NCI-H1048 (cell line): ENCODE results near the gene AP4E1.
A peak's percentile ranks its signal among the peaks of the same experiment; 100 is the strongest.
"Not testable (repeated sequence)": the region's sequence is repeated elsewhere in the genome, so short reads cannot be mapped to it uniquely, and the experiment has no call there.

ENCODE experiments used
- DNase-seq: peaks from one replicate; lab custom pipeline; 2025; lab: John Stamatoyannopoulos, UW

The AP4E1 gene

DNA sequence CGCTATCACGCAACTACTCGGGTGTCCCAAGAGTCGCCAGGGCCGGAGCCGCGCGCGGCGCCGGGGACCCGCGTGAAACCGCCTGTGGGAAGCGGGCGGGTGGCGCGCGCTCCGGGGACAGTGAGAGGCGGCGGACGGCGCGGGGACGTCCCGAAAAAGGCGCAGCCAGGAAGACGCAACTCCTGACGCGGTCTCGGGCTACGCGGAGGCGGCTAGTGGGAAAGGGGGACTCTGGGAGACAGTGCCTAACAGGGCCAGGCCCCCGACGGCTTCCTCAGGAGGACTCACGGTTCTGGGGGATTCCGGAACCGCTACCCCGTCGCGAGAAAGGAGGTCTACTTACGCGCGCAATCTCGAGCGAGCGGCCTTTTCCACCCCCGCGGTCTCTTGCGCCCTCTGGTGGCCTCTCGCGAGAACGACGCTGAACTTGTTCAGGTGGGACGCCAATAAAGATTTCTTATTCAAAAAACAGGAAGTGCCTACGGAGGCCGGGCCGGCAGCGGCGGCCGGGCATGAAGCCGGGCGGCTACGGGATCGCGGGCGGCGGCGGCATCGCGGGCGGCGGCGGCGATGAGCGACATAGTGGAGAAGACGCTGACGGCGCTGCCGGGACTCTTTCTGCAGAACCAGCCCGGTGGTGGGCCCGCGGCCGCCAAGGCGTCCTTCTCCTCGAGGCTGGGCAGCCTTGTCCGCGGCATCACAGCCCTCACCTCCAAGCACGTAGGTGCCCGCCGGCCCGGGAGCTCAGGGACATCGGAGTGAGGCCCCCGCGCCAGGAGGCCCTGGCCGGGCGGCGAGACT lies at the start of gene AP4E1:
Gene AP4E1 (plus strand): TSS at position 475 of the 801 bp plus-strand sequence. CDS start 96 bp downstream, at position 571.
- peak; percentile 87 for DNase-seq

- DNase-seq: no peak
Measured at GRCh38 chr15:50860824-50861223, 47.7 kb upstream of the AP4E1 start.

- no peak for DNase-seq
Measured at GRCh38 chr15:50862553-50862952, 45.9 kb upstream of the AP4E1 start.

- no peak for DNase-seq
Measured at GRCh38 chr15:50864873-50865272, 43.6 kb upstream of the AP4E1 start.

GRCh38 chr15:50865515-50866353 lies 42.7 kb upstream of the AP4E1 start:
- DNase-seq: no peak

- no peak for DNase-seq
Measured at GRCh38 chr15:50871832-50872231, 36.7 kb upstream of the AP4E1 start.

DNA sequence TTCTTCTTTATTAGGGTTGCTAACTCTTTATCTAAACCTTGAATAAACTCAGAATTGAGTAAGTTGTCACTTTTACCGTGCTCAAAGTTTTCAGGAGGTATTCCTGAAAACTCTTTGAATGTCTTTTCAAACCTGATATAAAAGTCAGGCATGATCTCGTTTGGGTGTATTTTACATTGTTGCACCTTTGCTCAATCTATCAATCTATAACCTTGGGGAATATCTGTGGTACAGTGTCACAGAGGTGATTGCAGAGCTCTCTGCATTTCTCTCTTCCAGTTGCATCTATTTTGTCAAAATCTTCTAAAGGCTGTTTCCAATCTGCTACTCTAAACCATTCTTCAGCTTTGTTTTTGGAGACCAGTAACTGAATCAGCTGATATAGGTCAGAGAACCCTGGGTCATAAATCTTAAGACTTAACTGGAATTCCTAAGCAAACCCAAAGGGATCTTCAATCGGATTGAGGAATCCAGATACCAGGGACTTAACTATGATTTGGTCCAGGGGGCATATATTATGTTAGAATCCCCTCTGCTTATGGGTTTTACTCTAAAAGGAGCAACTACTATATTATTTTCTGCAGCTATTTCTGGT lies 35.6 kb upstream of the AP4E1 start:
- DNase-seq: no peak

DNA sequence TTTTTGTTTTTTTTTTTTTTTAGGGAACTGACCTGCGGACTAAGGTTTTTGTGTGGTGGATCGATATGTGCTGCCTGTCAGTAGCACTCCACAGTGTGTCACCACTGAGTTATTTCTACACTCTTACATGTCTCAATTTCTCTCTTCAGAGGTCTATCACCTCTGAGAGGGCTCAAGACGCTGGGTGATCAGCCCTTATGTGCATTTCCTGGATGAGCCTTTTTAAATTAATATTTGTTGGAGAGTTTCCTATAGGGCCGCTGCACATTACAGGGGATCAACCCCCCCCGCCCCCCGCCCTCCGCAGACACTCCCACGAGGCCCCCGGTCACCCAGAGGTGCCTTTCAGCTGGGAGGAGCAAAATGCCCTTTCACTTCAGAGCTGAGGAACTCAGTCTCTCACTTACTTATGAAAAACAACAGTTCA lies 34.5 kb upstream of the AP4E1 start:
- DNase-seq: no peak

DNA sequence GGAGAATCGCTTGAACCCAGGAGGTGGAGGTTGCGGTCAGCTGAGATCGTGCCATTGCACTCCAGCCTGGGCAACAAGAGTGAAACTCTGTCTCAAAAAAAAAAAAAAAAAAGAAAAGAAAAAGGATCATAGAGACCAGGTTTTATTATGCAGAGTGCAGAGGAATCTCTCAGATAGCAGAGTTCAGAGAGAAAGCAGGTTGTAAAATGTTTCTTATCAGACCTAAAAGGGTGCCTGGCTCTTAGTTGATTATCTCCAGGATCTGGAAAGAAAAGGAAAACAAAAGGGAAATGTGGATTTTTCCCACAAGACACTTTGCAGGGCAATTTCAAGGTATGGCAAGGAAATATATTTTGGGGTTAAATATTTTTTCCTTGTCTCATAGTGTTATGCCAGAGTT lies 33.2 kb upstream of the AP4E1 start:
- DNase-seq: not testable (repeated sequence)

- no peak for DNase-seq
Measured at GRCh38 chr15:50876260-50876988, 32.1 kb upstream of the AP4E1 start.

DNA sequence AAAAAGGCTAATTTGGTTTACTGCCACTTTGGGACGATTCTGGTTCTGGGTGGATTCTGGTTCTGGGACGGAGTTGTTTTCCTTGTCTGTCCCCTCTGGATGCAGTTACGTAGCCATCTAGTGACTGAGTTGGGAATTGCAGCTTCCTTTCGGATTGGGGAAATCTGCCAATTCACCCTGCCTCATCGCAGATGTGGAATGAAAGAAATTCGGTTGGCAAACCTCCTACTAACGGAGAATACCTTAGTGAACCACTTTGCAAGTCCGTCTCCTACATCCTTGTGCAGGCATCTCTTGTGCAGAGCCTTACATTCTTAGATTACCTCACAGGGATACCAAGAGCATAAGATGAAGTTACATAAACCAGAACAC lies 31.5 kb upstream of the AP4E1 start:
- peak; percentile 43 for DNase-seq

- no peak for DNase-seq
Measured at GRCh38 chr15:50879016-50879617, 29.4 kb upstream of the AP4E1 start.

- DNase-seq: no peak
Measured at GRCh38 chr15:50880206-50880605, 28.3 kb upstream of the AP4E1 start.

DNA sequence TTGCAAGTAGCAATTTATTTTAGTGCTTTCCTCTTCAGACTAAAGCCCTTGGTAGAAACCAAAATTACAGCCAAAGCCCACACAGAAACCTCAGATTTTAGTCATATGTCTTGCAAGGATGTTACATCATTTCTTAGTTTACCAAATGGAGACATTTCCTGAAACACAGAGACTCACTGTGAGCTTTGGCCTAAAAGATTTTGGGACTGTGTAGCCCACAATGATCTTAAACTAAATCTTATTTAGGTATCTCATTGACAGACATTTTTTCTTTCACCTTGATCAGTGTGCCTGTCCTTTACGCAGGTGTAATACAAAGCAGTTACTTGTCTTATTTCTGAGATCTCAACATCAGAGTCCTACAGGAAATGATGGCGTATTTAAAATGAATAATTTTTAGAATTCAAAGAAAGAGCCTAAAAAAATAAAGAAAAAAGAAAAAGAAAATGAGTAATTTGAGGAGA lies 27.8 kb upstream of the AP4E1 start:
- no peak for DNase-seq

DNA sequence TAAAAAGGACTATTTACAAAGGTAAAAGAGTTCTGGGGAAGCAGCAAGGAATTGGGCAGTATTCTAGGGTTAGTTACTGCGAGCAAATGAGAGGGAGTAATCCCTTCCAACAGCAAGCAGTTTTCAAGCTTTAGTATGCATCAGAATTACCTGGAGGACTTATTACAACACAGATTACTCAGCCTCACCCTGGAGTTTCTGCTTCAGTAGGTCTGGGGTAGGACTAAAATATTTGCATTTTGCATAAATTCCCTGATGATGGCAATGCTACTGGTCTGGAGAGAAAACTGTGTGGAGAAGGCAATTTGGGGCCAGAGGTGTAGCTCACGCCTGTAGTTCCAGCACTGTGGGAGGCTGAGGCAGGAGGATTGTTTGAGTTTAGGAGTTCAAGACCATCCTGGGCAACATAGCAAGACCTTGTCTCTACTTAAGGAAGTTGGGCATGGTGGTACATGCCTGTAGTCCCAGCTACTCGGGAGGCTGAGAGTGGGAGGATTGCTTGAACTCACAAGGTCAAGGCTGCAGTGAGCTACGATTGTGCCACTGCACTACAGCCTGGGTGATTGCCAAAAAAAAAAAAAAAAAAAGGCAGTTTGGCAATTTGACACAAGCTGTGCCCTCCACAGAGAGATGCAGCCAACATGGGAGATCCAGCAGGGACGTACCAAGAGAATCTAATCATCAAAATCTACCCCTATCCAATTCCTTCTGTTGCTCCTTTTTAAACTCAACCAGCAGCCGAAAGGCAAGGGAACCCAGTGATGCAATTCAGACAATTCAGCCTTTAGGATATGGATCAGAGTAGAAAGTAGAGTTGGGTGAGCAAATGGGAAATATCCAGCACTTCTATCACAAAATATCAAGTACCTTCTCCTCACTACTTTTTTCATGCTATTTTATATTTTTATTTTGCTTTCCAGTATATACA lies 27.1 kb upstream of the AP4E1 start:
- no peak for DNase-seq

DNA sequence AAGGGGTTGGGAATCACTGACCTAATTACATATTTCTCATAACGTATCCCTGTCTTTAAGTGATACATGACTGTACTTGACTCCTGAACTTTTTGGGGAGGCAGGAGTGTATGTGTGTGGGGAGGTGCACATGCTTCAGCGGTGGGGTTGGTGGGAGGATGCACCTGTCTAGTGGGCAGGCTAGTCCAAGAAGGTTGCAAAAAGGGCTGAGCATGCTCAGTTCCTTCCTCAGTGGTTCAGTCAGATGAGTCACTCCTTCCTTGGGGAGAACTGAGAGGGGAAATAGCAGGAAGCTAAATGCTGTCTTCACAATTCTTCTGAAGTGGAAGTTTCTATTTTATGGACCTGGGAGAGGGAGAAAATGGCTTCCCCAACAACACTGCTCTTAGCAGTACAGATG lies 24.6 kb upstream of the AP4E1 start:
- DNase-seq: no peak

- DNase-seq: no peak
Measured at GRCh38 chr15:50884540-50884939, 23.9 kb upstream of the AP4E1 start.

DNA sequence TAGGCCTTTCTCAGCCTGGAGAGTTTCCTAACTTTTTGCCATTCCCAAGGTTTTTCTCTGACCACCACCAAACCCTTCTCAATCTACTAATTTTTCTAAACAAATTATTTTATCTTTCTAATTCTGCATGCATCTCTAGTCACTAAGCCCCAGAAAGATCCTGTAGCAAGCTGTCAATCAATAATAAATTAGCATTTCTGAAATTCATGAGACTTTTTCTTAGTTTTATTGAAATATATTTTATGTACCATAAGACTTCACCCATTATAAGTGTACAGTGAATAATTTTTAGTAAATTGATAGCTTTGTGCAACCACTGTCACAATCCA lies 22.4 kb upstream of the AP4E1 start:
- DNase-seq: no peak

GRCh38 chr15:50886611-50887345 lies 21.7 kb upstream of the AP4E1 start:
- no peak for DNase-seq

GRCh38 chr15:50888054-50888453 lies 20.4 kb upstream of the AP4E1 start:
- DNase-seq: no peak
